ENCODE data around the gene GRB14.
"Not testable (repeated sequence)": the region's sequence is repeated elsewhere in the genome, so short reads cannot be mapped to it uniquely, and the experiment has no call there.

GRB14 gene

GRCh38 chr2:164485541-164485940, 135.7 kb downstream of the GRB14 start:
- DNase-seq = no peak

- DNase-seq = no peak
Observed at GRCh38 chr2:164479460-164479859, 141.8 kb downstream of the GRB14 start.

- DNase-seq = no peak
Observed at GRCh38 chr2:164478205-164478604, 143.1 kb downstream of the GRB14 start.

GRCh38 chr2:164474873-164475272, 146.4 kb downstream of the GRB14 start:
- no peak for DNase-seq

GRCh38 chr2:164473021-164473420, 148.3 kb downstream of the GRB14 start:
- no peak for DNase-seq

GRCh38 chr2:164465047-164465446, 156.2 kb downstream of the GRB14 start:
- DNase-seq = not testable (repeated sequence)

- no peak for DNase-seq
Observed at GRCh38 chr2:164464376-164464775, 156.9 kb downstream of the GRB14 start.

- no peak for DNase-seq
Observed at GRCh38 chr2:164458792-164459191, 162.5 kb downstream of the GRB14 start.

GRCh38 chr2:164457271-164457670, 164.0 kb downstream of the GRB14 start:
- no peak for DNase-seq

GRCh38 chr2:164456619-164457018, 164.7 kb downstream of the GRB14 start:
- no peak for DNase-seq

GRCh38 chr2:164453656-164454305, 167.5 kb downstream of the GRB14 start:
- no peak for DNase-seq

- no peak for DNase-seq
Observed at GRCh38 chr2:164450278-164450677, 171.0 kb downstream of the GRB14 start.

GRCh38 chr2:164449706-164450105, 171.6 kb downstream of the GRB14 start:
- no peak for DNase-seq

- DNase-seq = no peak
Observed at GRCh38 chr2:164447660-164448059, 173.6 kb downstream of the GRB14 start.
